WERI-Rb-1 (cell line): ENCODE measurements around the gene COL16A1.

Experiments used
- DNase-seq: peaks from one replicate; pipeline ENCODE4 v3.0.0-alpha.2; 2020
- H3K27ac ChIP-seq: fragments of 250-450 bp; sonication (Bioruptor Pico); 2 replicates; pipeline ENCODE4 v1.5.1; 2020; ENCODE audit warnings: mild to moderate bottlenecking, moderate library complexity
- H3K27me3 ChIP-seq: fragments of 250-450 bp; sonication (Bioruptor Pico); 2 replicates; pipeline ENCODE4 v1.5.1; 2021; ENCODE audit warnings: mild to moderate bottlenecking, low read depth, moderate library complexity; ENCODE audit not compliant: insufficient read depth, severe bottlenecking
- H3K36me3 ChIP-seq: fragments of 250-450 bp; sonication (Bioruptor Pico); 2 replicates; pipeline ENCODE4 v1.5.1; 2020; ENCODE audit warnings: mild to moderate bottlenecking, moderate library complexity
- H3K4me3 ChIP-seq: 2 replicates; pipeline ENCODE4 v1.5.1; 2011; ENCODE audit warnings: low read depth, mild to moderate bottlenecking, control low read depth, low read length
- H3K9me3 ChIP-seq: fragments of 250-450 bp; sonication (Bioruptor Pico); 2 replicates; pipeline ENCODE4 v1.5.1; 2021; ENCODE audit warnings: mild to moderate bottlenecking, moderate library complexity; ENCODE audit not compliant: severe bottlenecking
- CTCF ChIP-seq: IDR thresholded peaks from 2 replicates; pipeline ENCODE4 v1.5.1; 2011; ENCODE audit warnings: low read depth, mild to moderate bottlenecking, control low read depth, inconsistent platforms, low read length

Gene COL16A1

GRCh38 chr1:31669433-31669785, 34.4 kb downstream of the COL16A1 start:
- TF ChIP-seq CTCF: no peak
- Histone ChIP-seq H3K27me3 (no peaks in the 10 kb centered on the region), H3K27ac (peak overlapping the region; percentile 91), H3K36me3 (no peaks in the 10 kb centered on the region; the same call in 1 of the 2 replicates), H3K9me3 (no peaks in the 10 kb centered on the region), H3K4me3 (peak overlapping the region; percentile 30)
- peak; percentile 88 for DNase-seq

DNA sequence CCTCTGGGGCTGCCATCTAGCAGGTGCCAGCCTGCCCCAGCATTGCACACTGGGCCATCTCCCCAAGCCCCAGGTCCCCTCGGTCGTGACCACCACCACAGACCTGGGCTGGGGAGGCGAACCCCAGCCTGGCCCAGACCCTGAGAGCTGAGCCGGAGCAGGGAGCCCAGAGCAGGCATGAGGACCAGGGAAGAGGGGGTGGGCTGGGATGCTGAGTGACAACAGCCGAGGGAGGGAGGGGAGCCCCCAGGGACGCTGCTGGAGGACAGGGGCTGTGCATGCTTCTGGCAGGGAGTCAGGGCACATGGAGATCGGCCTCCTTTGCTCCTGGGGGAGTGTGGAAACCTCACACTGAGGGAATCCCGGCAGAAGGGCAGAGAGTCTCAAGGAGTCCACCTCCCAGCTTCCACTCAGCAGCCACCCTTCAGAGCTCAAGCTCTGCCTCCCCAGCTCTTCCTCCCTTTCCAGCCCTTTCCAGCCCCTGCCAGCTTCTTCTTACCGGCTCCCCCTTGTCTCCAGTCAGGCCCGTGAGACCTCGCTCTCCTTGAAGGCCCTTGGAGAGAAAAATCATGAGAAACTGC, 35.4 kb downstream of the COL16A1 start:
- Histone ChIP-seq H3K36me3 (no peaks in the 10 kb centered on the region; the same call in 1 of the 2 replicates), H3K4me3 (no peak overlapping the region), H3K27me3 (no peaks in the 10 kb centered on the region), H3K9me3 (no peaks in the 10 kb centered on the region), H3K27ac (peak overlapping the region; percentile 91)
- no peak for TF ChIP-seq CTCF
- DNase-seq: no peak

GRCh38 chr1:31667065-31667785, 36.6 kb downstream of the COL16A1 start:
- Histone ChIP-seq H3K4me3 (no peak overlapping the region), H3K36me3 (no peaks in the 10 kb centered on the region; the same call in 1 of the 2 replicates), H3K27me3 (no peaks in the 10 kb centered on the region), H3K9me3 (no peaks in the 10 kb centered on the region), H3K27ac (peak overlapping the region; percentile 91)
- DNase-seq: no peak
- TF ChIP-seq CTCF: no peak

- Histone ChIP-seq H3K36me3 (peaks cover 2% of the 10 kb centered on the region; the same call in 1 of the 2 replicates), H3K9me3 (no peaks in the 10 kb centered on the region), H3K4me3 (no peak overlapping the region), H3K27ac (peak overlapping the region; percentile 91), H3K27me3 (no peaks in the 10 kb centered on the region)
- TF ChIP-seq CTCF: no peak
- no peak for DNase-seq
These were observed 37.4 kb downstream of the COL16A1 start for GRCh38 chr1:31666263-31666963.

GRCh38 chr1:31665234-31665878, 38.5 kb downstream of the COL16A1 start:
- Histone ChIP-seq H3K36me3 (0 out of 2 replicates have a peak, but pooled peaks cover 4% of the 10 kb centered on the region), H3K27ac (no peak overlapping the region), H3K9me3 (no peaks in the 10 kb centered on the region), H3K4me3 (no peak overlapping the region), H3K27me3 (no peaks in the 10 kb centered on the region)
- TF ChIP-seq CTCF: no peak
- no peak for DNase-seq
